GM19324 (cell line): ENCODE results near the gene MYLK4.

ENCODE experiments used
- ATAC-seq: cut with Tn5 transposase; IDR thresholded peaks from one replicate; pipeline ENCODE4 v1.9.1; 2021; ENCODE audit warnings: mild to moderate bottlenecking, moderate library complexity; ENCODE audit not compliant: unreplicated experiment, low FRiP score

Gene MYLK4

GRCh38 chr6:2738373-2738979 lies 12.2 kb downstream of the MYLK4 start:
- ATAC-seq: no peak

GRCh38 chr6:2737885-2738284 lies 12.8 kb downstream of the MYLK4 start:
- ATAC-seq: no peak

- no peak for ATAC-seq
Observed at GRCh38 chr6:2734488-2735166, 16.1 kb downstream of the MYLK4 start.

DNA sequence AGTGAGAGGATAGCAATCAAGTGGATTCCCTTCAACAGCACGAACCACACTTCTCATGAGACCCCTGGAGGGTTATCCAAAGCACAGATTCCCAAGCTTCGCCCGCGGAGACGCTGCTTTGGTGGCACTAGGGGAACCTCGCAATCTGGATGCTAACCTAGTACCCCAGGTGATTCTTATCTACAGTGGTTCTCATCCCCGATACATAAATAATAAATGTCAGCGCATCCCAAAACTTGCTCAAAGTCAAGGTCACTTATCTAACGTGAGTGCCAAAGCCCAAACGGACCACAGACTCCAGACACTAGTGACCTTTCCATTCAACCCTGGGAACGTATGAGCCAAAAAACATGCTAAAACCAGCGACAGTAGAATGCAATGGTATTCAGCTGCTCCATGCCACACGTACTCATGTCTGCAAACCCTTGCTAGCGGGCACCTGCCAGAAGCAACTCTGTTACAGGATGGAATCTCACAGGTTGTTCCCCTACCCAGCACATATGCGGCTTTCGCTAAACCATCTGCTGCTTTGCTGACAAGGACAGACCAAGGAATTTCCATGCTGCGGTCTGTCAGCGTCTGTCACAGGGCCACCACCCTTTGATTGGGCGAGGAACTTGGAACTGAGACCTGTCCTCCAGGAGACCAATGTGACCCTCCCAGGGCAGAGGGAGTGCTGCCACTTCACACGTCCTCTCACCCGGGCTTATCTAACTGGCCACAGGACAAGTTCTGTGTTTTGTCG lies 16.8 kb downstream of the MYLK4 start:
- no peak for ATAC-seq

DNA sequence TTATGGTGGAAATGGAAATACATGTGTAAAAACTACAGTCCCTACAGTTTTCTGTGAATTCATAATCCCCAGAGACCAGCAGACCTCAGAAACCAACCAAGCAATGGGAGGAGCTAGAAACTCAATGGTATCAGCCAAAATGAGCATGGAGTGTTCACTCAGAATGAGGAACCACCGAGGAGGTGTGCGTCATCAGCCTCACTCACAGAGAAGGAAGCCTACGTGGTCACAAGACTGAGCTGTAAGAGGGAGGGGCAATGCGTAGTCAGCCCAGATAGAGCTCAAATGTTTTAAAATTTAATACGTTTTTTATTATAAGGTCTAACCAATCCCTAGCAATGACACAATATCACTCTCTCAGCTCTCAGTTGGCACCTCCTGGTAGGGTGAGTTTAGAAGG lies 17.4 kb downstream of the MYLK4 start:
- no peak for ATAC-seq

DNA sequence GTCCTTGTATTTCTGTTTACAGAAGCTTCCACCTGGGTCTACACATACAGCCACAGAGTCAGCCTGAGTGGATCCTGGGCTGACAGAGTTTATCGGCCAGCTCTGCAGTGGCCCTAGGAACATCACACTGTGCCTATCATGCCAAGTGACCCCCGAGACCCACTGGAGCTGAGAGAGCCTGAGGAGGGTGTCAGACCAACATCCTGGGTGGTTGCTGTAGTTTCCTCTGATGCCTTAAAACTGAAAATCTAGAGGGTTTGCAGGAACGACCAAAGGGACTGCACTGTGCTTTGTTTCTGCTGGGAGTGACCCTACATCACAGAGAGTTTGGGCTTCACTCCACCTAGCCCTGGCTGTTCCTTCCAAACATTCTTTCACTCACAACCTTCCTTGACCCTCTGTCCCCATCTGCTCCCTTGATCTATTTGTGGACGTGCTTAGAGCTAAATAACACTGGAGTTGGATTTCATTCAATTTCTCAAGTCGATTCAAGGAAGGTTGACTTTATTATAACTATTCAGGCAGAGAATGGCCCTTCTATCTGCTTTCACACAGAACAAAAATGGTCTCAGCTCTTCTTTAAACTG lies 18.1 kb downstream of the MYLK4 start:
- ATAC-seq: no peak

GRCh38 chr6:2731281-2731909 lies 19.3 kb downstream of the MYLK4 start:
- no peak for ATAC-seq

DNA sequence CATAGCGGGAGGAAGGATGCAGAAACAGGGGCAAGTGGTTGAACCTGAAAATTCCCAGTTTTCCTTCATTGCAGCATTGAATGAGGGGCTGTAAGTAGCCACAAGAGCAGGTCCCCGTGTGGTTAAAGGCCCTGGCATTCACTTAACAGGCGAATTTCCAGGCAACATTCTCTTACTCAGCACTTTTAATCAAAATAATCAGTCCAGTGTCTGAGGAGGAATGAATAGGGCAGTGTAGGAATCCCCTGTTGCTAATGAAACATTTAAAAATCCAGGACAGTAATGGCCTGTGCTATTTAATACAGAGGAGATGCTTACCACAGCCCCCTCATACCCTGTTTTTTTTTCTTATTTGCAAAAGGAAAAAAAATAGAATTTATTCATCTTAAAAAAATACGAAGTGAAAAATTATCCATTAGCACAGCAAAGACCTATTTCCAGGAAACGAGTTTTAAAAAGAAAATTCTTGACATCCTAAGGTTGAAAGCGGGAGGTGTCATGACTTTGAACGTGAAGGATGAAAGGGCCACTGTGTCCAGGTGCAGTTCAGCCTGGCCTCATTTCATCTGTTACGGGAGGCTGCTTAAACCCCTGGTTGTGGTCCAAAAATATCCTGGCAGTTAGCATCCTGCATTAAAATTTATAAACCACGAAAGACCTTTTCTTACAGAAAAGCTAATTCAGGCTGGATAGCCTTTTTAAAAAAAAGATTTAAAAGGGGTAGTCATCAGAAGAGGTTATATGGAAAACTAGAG lies 20.2 kb downstream of the MYLK4 start:
- no peak for ATAC-seq

DNA sequence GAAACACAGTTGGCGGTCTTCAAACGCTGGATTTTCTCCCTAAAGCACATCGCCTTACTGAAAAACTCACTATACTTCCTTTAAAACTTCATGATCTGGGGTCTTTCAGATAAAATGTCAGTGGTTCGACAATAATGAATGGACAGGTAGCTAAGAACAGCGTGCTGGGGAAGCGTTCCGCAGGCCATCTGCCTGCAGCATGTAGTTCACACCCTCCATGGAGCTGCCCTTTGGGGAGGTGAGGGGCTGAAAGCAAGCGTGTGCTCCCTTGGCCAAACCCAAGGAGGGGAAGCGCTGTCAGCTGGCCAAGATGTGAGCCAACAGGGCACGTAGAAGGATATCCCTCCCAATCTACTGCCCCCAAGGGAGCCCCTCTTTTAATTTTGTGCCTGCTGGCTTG lies 20.8 kb downstream of the MYLK4 start:
- ATAC-seq: no peak

GRCh38 chr6:2725999-2726567 lies 24.6 kb downstream of the MYLK4 start:
- ATAC-seq: no peak

DNA sequence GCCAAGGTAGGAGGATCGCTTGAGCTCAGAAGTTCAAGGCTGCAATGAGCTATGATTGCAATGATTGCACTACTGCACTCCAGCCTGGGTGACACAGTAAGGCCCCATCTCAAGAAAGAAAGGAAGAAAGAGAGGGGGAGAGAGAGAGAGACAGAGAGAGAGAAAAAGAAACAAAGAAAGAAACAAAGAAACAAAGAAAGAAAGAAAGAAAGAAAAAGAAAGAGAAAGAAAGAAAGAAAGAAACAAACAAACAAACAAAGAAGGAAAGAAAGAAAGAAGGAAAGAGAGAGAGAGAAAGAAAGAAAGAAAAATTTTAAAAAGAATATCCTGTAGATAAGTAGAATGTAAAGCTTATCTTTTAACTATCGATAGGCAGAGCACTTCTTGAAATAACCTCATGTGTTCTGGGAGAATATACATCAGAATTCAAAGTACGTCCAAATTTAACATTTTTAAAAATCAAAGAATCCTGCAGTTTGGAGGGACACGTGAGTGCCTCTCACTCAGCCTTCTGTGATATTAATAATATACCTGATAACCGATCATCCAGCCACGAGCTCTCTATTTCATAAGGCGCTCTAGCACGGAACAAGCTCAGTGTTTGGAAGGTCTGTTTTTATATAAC lies 25.2 kb downstream of the MYLK4 start:
- no peak for ATAC-seq

- ATAC-seq: no peak
Observed at GRCh38 chr6:2721219-2721618, 29.5 kb downstream of the MYLK4 start.

GRCh38 chr6:2719093-2719455 lies 31.6 kb downstream of the MYLK4 start:
- ATAC-seq: no peak

DNA sequence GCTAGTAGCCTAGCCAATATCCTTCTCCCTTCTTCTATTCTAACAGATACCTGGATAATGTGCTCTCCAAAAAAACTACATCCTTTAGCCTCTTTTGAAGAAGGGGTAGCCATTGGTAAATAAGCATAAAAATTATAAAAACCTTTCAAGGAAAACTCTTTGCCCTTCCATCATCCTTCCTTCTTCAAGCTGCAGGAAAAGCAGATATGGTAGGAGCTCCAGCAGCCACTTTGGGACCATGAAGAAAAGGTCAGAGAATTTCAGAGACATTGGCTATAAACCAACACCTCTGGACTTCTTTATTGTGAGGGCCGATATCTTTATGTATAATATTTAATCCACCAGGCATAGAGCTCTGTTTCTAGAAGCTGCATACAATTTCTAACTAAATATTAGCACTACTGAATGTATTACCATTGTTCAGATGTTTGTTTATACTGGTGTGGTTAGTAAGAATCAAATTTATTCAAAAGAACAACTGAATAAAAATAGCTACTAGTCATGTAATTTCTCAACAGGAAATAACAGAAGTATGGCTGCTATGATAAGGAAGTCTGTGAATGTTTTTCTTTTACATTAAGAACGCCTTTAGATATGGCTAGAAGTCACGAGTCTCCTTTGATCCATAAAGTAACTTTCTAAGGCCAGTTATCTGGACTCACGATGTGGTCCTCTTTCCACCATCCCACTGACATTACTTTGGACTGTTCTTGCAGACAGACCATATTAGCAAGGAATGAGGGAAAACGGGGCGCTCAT lies 32.2 kb downstream of the MYLK4 start:
- no peak for ATAC-seq

DNA sequence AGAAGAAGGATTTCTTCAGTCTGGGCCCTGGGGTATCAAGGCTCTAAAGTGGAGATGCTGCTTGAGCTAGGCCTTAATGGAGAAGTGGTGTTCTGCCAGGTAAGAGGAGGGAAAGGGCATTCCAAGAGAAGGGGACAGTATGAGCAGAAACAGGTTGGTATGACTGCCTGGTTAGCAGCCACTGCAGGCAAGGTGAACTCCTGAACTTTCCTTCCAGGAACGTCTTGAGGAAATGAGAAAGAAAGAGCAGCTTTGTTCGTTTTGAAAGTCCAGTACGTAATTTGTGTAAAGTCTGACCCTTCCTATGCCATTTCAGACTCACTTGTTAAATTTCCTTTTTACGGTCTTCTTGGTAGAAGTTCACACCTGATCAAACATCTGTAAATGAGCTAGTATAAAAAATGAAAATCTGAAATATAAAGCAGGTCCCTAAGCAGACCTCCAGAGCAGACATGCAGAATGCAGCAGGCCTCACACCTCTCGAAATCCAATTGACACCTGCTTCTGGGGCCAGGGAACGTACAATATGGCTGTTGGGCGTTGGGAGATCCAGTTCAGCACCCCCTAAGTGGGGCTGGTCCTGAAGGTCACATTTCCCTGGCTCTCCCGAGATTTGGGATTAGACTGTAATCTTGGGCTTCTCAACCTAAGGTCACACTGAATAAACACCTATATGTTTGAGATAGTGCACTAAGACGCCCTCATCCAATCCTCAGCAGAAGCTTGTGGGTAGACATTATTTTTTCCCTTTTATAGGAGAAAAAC lies 33.6 kb downstream of the MYLK4 start:
- ATAC-seq: no peak

GRCh38 chr6:2715737-2716136 lies 35.0 kb downstream of the MYLK4 start:
- ATAC-seq: no peak

DNA sequence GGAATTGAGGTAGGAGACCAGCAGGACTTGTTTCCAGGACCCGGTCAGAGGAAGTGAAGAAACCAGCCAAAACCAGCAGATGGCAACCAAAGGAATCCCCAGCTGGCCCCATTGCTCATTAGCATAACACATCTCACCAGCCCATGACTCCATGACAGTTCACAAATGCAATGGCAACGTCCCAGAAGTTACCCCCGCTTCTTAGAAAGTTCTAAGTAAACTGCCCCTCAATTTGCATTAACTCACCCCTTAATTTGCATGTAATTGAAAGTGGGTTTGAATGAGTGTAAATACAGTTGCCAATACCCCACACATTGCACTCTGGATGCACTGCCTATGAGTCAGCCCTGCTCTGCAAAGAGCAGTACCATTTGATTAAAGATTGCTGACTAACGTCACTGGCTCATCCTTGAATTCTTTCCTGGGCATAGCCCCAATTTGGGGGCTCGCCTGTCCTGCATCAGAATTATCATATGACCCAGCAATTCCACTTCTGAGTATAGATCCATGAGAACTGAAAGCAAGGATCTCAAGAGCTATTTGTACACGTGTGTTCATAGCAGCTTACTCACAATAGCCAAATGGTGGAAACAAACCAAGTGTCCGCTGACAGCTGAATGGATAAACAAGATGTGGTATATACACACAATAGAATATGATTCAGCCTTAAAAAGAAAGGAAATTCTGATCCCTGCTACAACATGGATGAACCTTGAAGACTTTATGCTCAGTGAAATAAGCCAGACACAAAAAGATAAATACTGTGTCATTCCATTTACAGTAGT lies 36.4 kb downstream of the MYLK4 start:
- no peak for ATAC-seq
